Stimulated activated CD8-positive, alpha-beta memory T cell treated with anti-CD3 and anti-CD28 coated beads, Interleukin-4, amount 100 ng/mL, for 24 hours (primary cell): ENCODE measurements around the gene TBC1D4.
"Not testable (repeated sequence)": the region's sequence is repeated elsewhere in the genome, so short reads cannot be mapped to it uniquely, and the experiment has no call there.

Experiments used
- DNase-seq: peaks from one replicate; pipeline ENCODE4 v3.0.0-alpha.2; 2020; ENCODE audit warnings: low read depth

The TBC1D4 gene

GRCh38 chr13:75321084-75321483, 160.9 kb downstream of the TBC1D4 start:
- no peak for DNase-seq

- DNase-seq, result no peak
Measured at GRCh38 chr13:75319254-75319653, 162.7 kb downstream of the TBC1D4 start.

- DNase-seq, result no peak
Measured at GRCh38 chr13:75318138-75318833, 163.7 kb downstream of the TBC1D4 start.

GRCh38 chr13:75316427-75316826, 165.5 kb downstream of the TBC1D4 start:
- no peak for DNase-seq

- DNase-seq, result no peak
Measured at GRCh38 chr13:75312884-75313520, 169.0 kb downstream of the TBC1D4 start.

GRCh38 chr13:75309981-75310580, 171.9 kb downstream of the TBC1D4 start:
- DNase-seq, result no peak

- no peak for DNase-seq
Measured at GRCh38 chr13:75308222-75308621, 173.7 kb downstream of the TBC1D4 start.

- no peak for DNase-seq
Measured at GRCh38 chr13:75307370-75307949, 174.5 kb downstream of the TBC1D4 start.

- DNase-seq, result not testable (repeated sequence)
Measured at GRCh38 chr13:75306967-75307366, 175.0 kb downstream of the TBC1D4 start.

GRCh38 chr13:75305059-75305458, 176.9 kb downstream of the TBC1D4 start:
- DNase-seq, result no peak

GRCh38 chr13:75303263-75303662, 178.7 kb downstream of the TBC1D4 start:
- no peak for DNase-seq

GRCh38 chr13:75302071-75302698, 179.8 kb downstream of the TBC1D4 start:
- no peak for DNase-seq

GRCh38 chr13:75299913-75300862, 181.8 kb downstream of the TBC1D4 start:
- DNase-seq, result no peak

- no peak for DNase-seq
Measured at GRCh38 chr13:75299246-75299645, 182.7 kb downstream of the TBC1D4 start.

- no peak for DNase-seq
Measured at GRCh38 chr13:75296641-75297040, 185.3 kb downstream of the TBC1D4 start.

- DNase-seq, result no peak
Measured at GRCh38 chr13:75295201-75295600, 186.8 kb downstream of the TBC1D4 start.

GRCh38 chr13:75294110-75294509, 187.9 kb downstream of the TBC1D4 start:
- DNase-seq, result no peak

- DNase-seq, result no peak
Measured at GRCh38 chr13:75285310-75285709, 196.7 kb downstream of the TBC1D4 start.

GRCh38 chr13:75279834-75280369, 202.1 kb downstream of the TBC1D4 start:
- DNase-seq, result no peak

GRCh38 chr13:75273695-75274094, 208.3 kb downstream of the TBC1D4 start:
- not testable (repeated sequence) for DNase-seq

- DNase-seq, result no peak
Measured at GRCh38 chr13:75271846-75272245, 210.1 kb downstream of the TBC1D4 start.
